OCI-LY3 (cell line): ENCODE measurements around the gene ZNRF2.
"Not testable (repeated sequence)": the region's sequence is repeated elsewhere in the genome, so short reads cannot be mapped to it uniquely, and the experiment has no call there.

Source experiments
- H2AFZ ChIP-seq: fragments of 200-600, 300-600 bp; shearing (Covaris generic); 2 replicates; pipeline ENCODE4 v1.6.0; 2014; ENCODE audit warnings: antibody characterized with exemption, low read depth, low read length
- H3K27ac ChIP-seq: fragments of 200-600, 300-600 bp; sonication (generic); 2 replicates; pipeline ENCODE4 v1.5.1; 2014; ENCODE audit warnings: mild to moderate bottlenecking, low read length, moderate library complexity, mixed read lengths
- H3K27me3 ChIP-seq: fragments of 200-600, 300-600 bp; sonication (generic); 2 replicates; pipeline ENCODE4 v1.6.1; 2014; ENCODE audit warnings: low read depth, low read length, mixed read lengths
- H3K36me3 ChIP-seq: fragments of 200-600, 300-600 bp; sonication (generic); replicated peaks from 2 replicates; pipeline ENCODE3; 2014; ENCODE audit warnings: low read depth, low read length, mixed read lengths
- H3K4me1 ChIP-seq: fragments of 300-600, 200-600 bp; sonication (generic); 2 replicates; pipeline ENCODE4 v1.6.1; 2014; ENCODE audit warnings: low read length, mixed read lengths
- H3K4me2 ChIP-seq: fragments of 200-600, 300-600 bp; sonication (generic); 2 replicates; pipeline ENCODE4 v1.6.1; 2014; ENCODE audit warnings: low read length, mixed read lengths
- H3K4me3 ChIP-seq: fragments of 300-600, 200-600 bp; sonication (generic); 2 replicates; pipeline ENCODE4 v1.5.1; 2014; ENCODE audit warnings: antibody characterized with exemption, mild to moderate bottlenecking, low read length, moderate library complexity
- H3K79me2 ChIP-seq: fragments of 300-600, 200-600 bp; shearing (Covaris generic); 2 replicates; pipeline ENCODE4 v1.6.1; 2014; ENCODE audit warnings: mild to moderate bottlenecking, low read length, mixed read lengths
- H3K9ac ChIP-seq: fragments of 300-600, 200-600 bp; shearing (Covaris generic); 2 replicates; pipeline ENCODE4 v1.6.0; 2014; ENCODE audit warnings: mild to moderate bottlenecking, low read length, moderate library complexity
- H3K9me3 ChIP-seq: fragments of 200-600, 300-600 bp; shearing (Covaris generic); 2 replicates; pipeline ENCODE4 v1.6.1; 2014; ENCODE audit warnings: low read length, mixed read lengths; ENCODE audit not compliant: insufficient read depth
- H4K20me1 ChIP-seq: fragments of 200-600, 300-600 bp; sonication (generic); 2 replicates; pipeline ENCODE4 v1.6.1; 2016; ENCODE audit warnings: low read length, mixed read lengths; ENCODE audit not compliant: insufficient read depth
- CTCF ChIP-seq: fragments of 200-600, 300-600 bp; sonication (generic); IDR thresholded peaks from 2 replicates; pipeline ENCODE4 v1.5.1; 2014; ENCODE audit warnings: antibody characterized with exemption, low read length, low read depth
- EZH2phosphoT487 ChIP-seq: fragments of 200-600 bp; shearing (Covaris generic); IDR thresholded peaks from 2 replicates; pipeline ENCODE4 v1.6.1; 2018; ENCODE audit warnings: antibody characterized with exemption, mixed run types, low read depth

The ZNRF2 gene

GRCh38 chr7:30379741-30380140 is 95.3 kb downstream of the ZNRF2 start:
- Histone ChIP-seq H3K27me3 (no peaks in the 10 kb centered on the region), H2AFZ (no peak overlapping the region), H4K20me1 (no peaks in the 10 kb centered on the region), H3K79me2 (no peaks in the 10 kb centered on the region), H3K9me3 (no peaks in the 10 kb centered on the region), H3K36me3 (no peaks in the 10 kb centered on the region), H3K27ac (no peak overlapping the region), H3K4me2 (no peak overlapping the region), H3K4me3 (no peak overlapping the region), H3K4me1 (no peaks in the 10 kb centered on the region), H3K9ac (no peak overlapping the region)
- TF ChIP-seq EZH2phosphoT487 = no peak

GRCh38 chr7:30380294-30380693 is 95.9 kb downstream of the ZNRF2 start:
- Histone ChIP-seq H3K79me2 (no peaks in the 10 kb centered on the region), H3K9me3 (no peaks in the 10 kb centered on the region), H3K27me3 (no peaks in the 10 kb centered on the region), H3K4me1 (no peaks in the 10 kb centered on the region), H2AFZ (no peak overlapping the region), H4K20me1 (no peaks in the 10 kb centered on the region), H3K27ac (no peak overlapping the region), H3K36me3 (no peaks in the 10 kb centered on the region), H3K4me2 (no peak overlapping the region), H3K4me3 (no peak overlapping the region), H3K9ac (no peak overlapping the region)
- TF ChIP-seq EZH2phosphoT487 (no peak), CTCF (no peak)

- H3K4me3 ChIP-seq, H3K9ac ChIP-seq, H3K4me1 ChIP-seq, H3K36me3 ChIP-seq, H3K9me3 ChIP-seq, H2AFZ ChIP-seq, H4K20me1 ChIP-seq, H3K79me2 ChIP-seq, H3K27ac ChIP-seq, H3K27me3 ChIP-seq, H3K4me2 ChIP-seq: not testable (repeated sequence)
Observed at GRCh38 chr7:30380824-30381223, 96.4 kb downstream of the ZNRF2 start.

GRCh38 chr7:30382607-30383006 is 98.2 kb downstream of the ZNRF2 start:
- Histone ChIP-seq H3K27me3 (no peaks in the 10 kb centered on the region), H3K4me2 (no peak overlapping the region), H3K4me3 (no peak overlapping the region), H3K4me1 (no peaks in the 10 kb centered on the region), H3K79me2 (no peaks in the 10 kb centered on the region), H3K36me3 (no peaks in the 10 kb centered on the region), H4K20me1 (no peaks in the 10 kb centered on the region), H3K27ac (no peak overlapping the region), H3K9ac (no peak overlapping the region), H2AFZ (no peak overlapping the region), H3K9me3 (no peaks in the 10 kb centered on the region)
- no peak for TF ChIP-seq EZH2phosphoT487
- TF ChIP-seq CTCF = no peak

GRCh38 chr7:30389791-30390190 is 105.4 kb downstream of the ZNRF2 start:
- no peaks in the 10 kb centered on the region for H3K27me3 ChIP-seq
- no peak overlapping the region for H3K4me2 ChIP-seq
- H3K4me1 ChIP-seq = no peaks in the 10 kb centered on the region
- H3K27ac ChIP-seq = no peak overlapping the region
- no peak overlapping the region for H3K9ac ChIP-seq
- H3K4me3 ChIP-seq = no peak overlapping the region
- no peaks in the 10 kb centered on the region for H4K20me1 ChIP-seq
- no peak for TF ChIP-seq EZH2phosphoT487
- H2AFZ ChIP-seq = no peak overlapping the region
- H3K9me3 ChIP-seq = no peaks in the 10 kb centered on the region
- H3K36me3 ChIP-seq = no peaks in the 10 kb centered on the region
- H3K79me2 ChIP-seq = no peaks in the 10 kb centered on the region
